HEK293T (cell line): ENCODE measurements around the gene YARS1.

Source experiments
- ELF4 ChIP-seq: fragments of 450-650 bp; IDR thresholded peaks from 2 replicates; pipeline ENCODE4 v1.6.1; 2017; ENCODE audit warnings: antibody characterized with exemption
- FOXK2 ChIP-seq: fragments of 450-650 bp; IDR thresholded peaks from 2 replicates; pipeline ENCODE4 v1.6.1; 2016; ENCODE audit warnings: mild to moderate bottlenecking
- HDGF ChIP-seq: fragments of 450-650 bp; IDR thresholded peaks from 2 replicates; pipeline ENCODE4 v1.6.1; 2017; ENCODE audit warnings: antibody characterized with exemption, borderline replicate concordance
- SP1 ChIP-seq: fragments of 450-650 bp; IDR thresholded peaks from 2 replicates; pipeline ENCODE4 v1.6.1; 2017
- TF ChIP-seq, protein P1 (sequence below): fragments of 450-650 bp; IDR thresholded peaks from 2 replicates; pipeline ENCODE4 v1.6.1; 2016

DNA sequence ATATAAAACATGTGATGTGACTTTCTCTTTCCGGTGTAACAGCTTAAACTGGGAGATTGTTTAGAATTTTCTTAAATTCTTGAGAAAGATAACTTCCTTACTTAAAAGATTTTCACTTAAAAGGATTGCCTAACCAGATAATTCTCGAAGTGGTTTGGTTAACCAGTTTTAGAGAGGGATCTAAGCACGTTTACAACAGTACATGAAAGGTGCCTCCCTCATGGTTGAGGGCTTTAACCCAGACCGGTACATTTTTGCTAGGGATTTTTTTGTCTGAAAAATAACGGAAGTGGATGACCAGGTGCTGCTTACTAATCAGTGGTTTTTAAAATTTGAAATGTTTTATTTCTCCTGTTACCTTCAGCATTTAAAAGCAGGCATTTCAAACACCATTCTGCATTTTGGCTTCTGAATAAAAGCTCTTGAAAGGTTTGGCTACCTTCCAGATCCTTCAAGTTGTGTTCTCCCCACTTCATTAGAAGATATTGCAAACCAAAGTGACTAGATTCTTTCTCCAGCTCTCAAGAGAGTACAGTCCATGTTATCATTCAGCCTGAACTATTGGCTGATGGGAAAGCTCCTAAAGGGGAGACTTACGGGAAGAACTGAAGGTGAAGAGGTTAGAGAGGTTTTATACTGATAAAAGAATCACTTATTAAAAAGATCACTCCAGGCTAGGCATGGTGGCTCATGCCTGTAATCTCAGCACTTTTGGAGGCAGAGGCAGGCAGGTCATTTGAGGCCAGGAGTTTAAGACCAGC lies 13.1 kb upstream of the YARS1 start:
- no peak for TF ChIP-seq FOXK2
- TF ChIP-seq SP1: no peak
- no peak for TF ChIP-seq ELF4
- TF ChIP-seq, protein P1, sequence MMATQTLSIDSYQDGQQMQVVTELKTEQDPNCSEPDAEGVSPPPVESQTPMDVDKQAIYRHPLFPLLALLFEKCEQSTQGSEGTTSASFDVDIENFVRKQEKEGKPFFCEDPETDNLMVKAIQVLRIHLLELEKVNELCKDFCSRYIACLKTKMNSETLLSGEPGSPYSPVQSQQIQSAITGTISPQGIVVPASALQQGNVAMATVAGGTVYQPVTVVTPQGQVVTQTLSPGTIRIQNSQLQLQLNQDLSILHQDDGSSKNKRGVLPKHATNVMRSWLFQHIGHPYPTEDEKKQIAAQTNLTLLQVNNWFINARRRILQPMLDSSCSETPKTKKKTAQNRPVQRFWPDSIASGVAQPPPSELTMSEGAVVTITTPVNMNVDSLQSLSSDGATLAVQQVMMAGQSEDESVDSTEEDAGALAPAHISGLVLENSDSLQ: no peak
- TF ChIP-seq HDGF: no peak
